Naive thymus-derived CD8-positive, alpha-beta T cell (primary cell): ENCODE results near the gene VWC2. TPM values are rescaled to one million over a fixed set of nuclear protein-coding genes. Genes with fewer than 3 reads are reported as not detected.

Experiments
- ATAC-seq, 2 donors: fragments of 150-1000 bp; cut with Tn5 transposase in 1 of 2; sonication (Bioruptor Pico), chemical (Tn5 transposase) in 1 of 2; 1 replicate in 1 of 2; 2 replicates in 1 of 2; pipeline ENCODE4 v1.10.0; 2021; ENCODE audit warnings: mild to moderate bottlenecking in 2 of 2, moderate library complexity in 2 of 2
- POLR2A ChIA-PET: fragments of 350-600 bp; sonication (Branson Sonifier 250); formaldehyde crosslinking; loops from one replicate; lab custom pipeline; 2021; ENCODE audit warnings: antibody characterized with exemption; lab: Charles Lee
- DNase-seq, 10 donors: peaks; one replicate each; pipeline versions ENCODE4 v3.0.0 to v3.0.0-alpha.2; 2020 to 2022
- H3K27ac Mint-ChIP-seq, 10 donors: one replicate each; pipeline ENCODE4 v1.8.0; 2020 to 2022; ENCODE audit warnings: mild to moderate bottlenecking in 10 of 10, mixed read lengths in 10 of 10, moderate library complexity in 4 of 10, inconsistent platforms in 1 of 10
- H3K27me3 Mint-ChIP-seq, 5 donors: one replicate each; pipeline ENCODE4 v1.8.0; 2021 to 2022; ENCODE audit warnings: mixed read lengths in 5 of 5
- H3K36me3 Mint-ChIP-seq, 3 donors: one replicate each; pipeline ENCODE4 v1.8.0; 2020 to 2022; ENCODE audit warnings: mixed read lengths in 3 of 3, mild to moderate bottlenecking in 2 of 3, inconsistent platforms in 1 of 3
- H3K4me1 Mint-ChIP-seq, 4 donors: one replicate each; pipeline ENCODE4 v1.8.0; 2021 to 2022; ENCODE audit warnings: mixed read lengths in 4 of 4
- H3K4me3 Mint-ChIP-seq, 10 donors: one replicate each; pipeline ENCODE4 v1.8.0; 2020 to 2022; ENCODE audit warnings: mild to moderate bottlenecking in 10 of 10, mixed read lengths in 10 of 10, moderate library complexity in 6 of 10, inconsistent platforms in 1 of 10
- H3K9me3 Mint-ChIP-seq, 9 donors: one replicate each; pipeline ENCODE4 v1.8.0; 2020 to 2022; ENCODE audit warnings: mixed read lengths in 9 of 9, mild to moderate bottlenecking in 3 of 9, inconsistent platforms in 1 of 9, moderate library complexity in 1 of 9
- polyA plus RNA-seq, 3 donors: library from polyadenylated mRNA; unstranded; fragments of 300-500 nt; fragmentation: Illumina TruSeq; gene quantifications; one replicate each; pipeline ENCODE4 v1.2.3, GENCODE V29; 2021
- total RNA-seq, 8 experiments: library from RNA in 2 of 8; stranded (reverse) in 2 of 8; gene quantifications; one replicate each; pipeline ENCODE4 v1.2.3 and lab custom pipeline; 2021 to 2026

VWC2 gene
- total RNA-seq (not detected), polyA plus RNA-seq (under 1 TPM in 1 of 3 donors, not detected in 2; 0.01 TPM), total RNA-seq (lab: John Stamatoyannopoulos, UW) (0 to 0.09 (median 0) reads per million in 6 experiments)

- peaks cover 0 to 7% (median 5%) of the 10 kb centered on the region in 3 donors for H3K36me3 Mint-ChIP-seq
- no peak within 1 kb of the TSS for H3K27ac Mint-ChIP-seq
- H3K9me3 Mint-ChIP-seq: peaks cover 0 to 4% (median 0%) of the 10 kb centered on the region in 9 donors
- ATAC-seq (no peak), DNase-seq (no peak)
- peaks cover 27 to 79% (median 55%) of the 10 kb centered on the region in 5 donors for H3K27me3 Mint-ChIP-seq
- peak within 1 kb of the TSS in 6 of 10 donors; percentile 19 to 80 (median 55) for H3K4me3 Mint-ChIP-seq
- POLR2A ChIA-PET: no interaction called here
- H3K4me1 Mint-ChIP-seq: peaks cover 5 to 12% (median 9%) of the 10 kb centered on the region in 4 donors
Measured at GRCh38 chr7:49773218-49773935, at the start of gene VWC2. Gene VWC2 (plus strand): TSS chr7:49773638. CDS start chr7:49775436, 1,798 bp downstream.

GRCh38 chr7:49724071-49724470 is 49.4 kb upstream of the VWC2 start:
- Mint-ChIP-seq H3K4me3 (no peak overlapping the region), H3K27me3 (peaks cover 0 to 4% (median 1%) of the 10 kb centered on the region in 5 donors), H3K4me1 (no peaks in the 10 kb centered on the region), H3K36me3 (no peaks in the 10 kb centered on the region), H3K9me3 (peaks cover 0 to 7% (median 2%) of the 10 kb centered on the region in 9 donors), H3K27ac (no peak overlapping the region)
- POLR2A ChIA-PET: no interaction called here
- DNase-seq (no peak), ATAC-seq (no peak)

- no peak for ATAC-seq
- H3K4me1 Mint-ChIP-seq: no peaks in the 10 kb centered on the region
- no peak overlapping the region for H3K4me3 Mint-ChIP-seq
- H3K36me3 Mint-ChIP-seq: no peaks in the 10 kb centered on the region
- no peak overlapping the region for H3K27ac Mint-ChIP-seq
- H3K9me3 Mint-ChIP-seq: peaks cover 0 to 9% (median 2%) of the 10 kb centered on the region in 9 donors
- DNase-seq: no peak
- peaks cover 2 to 12% (median 8%) of the 10 kb centered on the region in 5 donors for H3K27me3 Mint-ChIP-seq
- POLR2A ChIA-PET: no interaction called here
Measured at GRCh38 chr7:49731836-49732235, 41.6 kb upstream of the VWC2 start.

- Mint-ChIP-seq H3K4me1 (peaks cover 0 to 1% (median 0%) of the 10 kb centered on the region in 4 donors), H3K4me3 (no peak overlapping the region), H3K9me3 (peaks cover 0 to 2% (median 0%) of the 10 kb centered on the region in 9 donors), H3K27ac (no peak overlapping the region), H3K36me3 (no peaks in the 10 kb centered on the region), H3K27me3 (peaks cover 0 to 3% (median 0%) of the 10 kb centered on the region in 5 donors)
- POLR2A ChIA-PET: no interaction called here
- ATAC-seq: no peak
- DNase-seq: no peak
Measured at GRCh38 chr7:49762666-49763065, 10.8 kb upstream of the VWC2 start.

GRCh38 chr7:49763791-49764190 is 9.6 kb upstream of the VWC2 start:
- Mint-ChIP-seq H3K9me3 (peaks cover 0 to 4% (median 0%) of the 10 kb centered on the region in 9 donors), H3K36me3 (no peaks in the 10 kb centered on the region), H3K27ac (no peak overlapping the region), H3K4me3 (no peak overlapping the region), H3K4me1 (peaks cover 0 to 1% (median 0%) of the 10 kb centered on the region in 4 donors), H3K27me3 (peaks cover 0 to 6% (median 4%) of the 10 kb centered on the region in 5 donors)
- ATAC-seq: no peak
- POLR2A ChIA-PET: no interaction called here
- no peak for DNase-seq

- no peak for ATAC-seq
- POLR2A ChIA-PET: no interaction called here
- no peak for DNase-seq
Measured at GRCh38 chr7:49766966-49767365, 6.5 kb upstream of the VWC2 start.

GRCh38 chr7:49767719-49768118 is 5.7 kb upstream of the VWC2 start:
- no peak for ATAC-seq
- Mint-ChIP-seq H3K36me3 (peaks cover 0 to 3% (median under 1%) of the 10 kb centered on the region in 3 donors), H3K27ac (no peak overlapping the region), H3K27me3 (peaks cover 12 to 46% (median 37%) of the 10 kb centered on the region in 5 donors), H3K4me3 (no peak overlapping the region), H3K9me3 (peaks cover 0 to 4% (median 0%) of the 10 kb centered on the region in 9 donors), H3K4me1 (peaks cover 1 to 2% (median 2%) of the 10 kb centered on the region in 4 donors)
- DNase-seq: no peak
- POLR2A ChIA-PET: no interaction called here

More at GRCh38 chr7:49766966-49767365, 6.5 kb upstream of the VWC2 start:
- peaks cover 11 to 38% (median 30%) of the 10 kb centered on the region in 5 donors for H3K27me3 Mint-ChIP-seq
- peaks cover 0 to 4% (median 0%) of the 10 kb centered on the region in 9 donors for H3K9me3 Mint-ChIP-seq
- no peak overlapping the region for H3K4me3 Mint-ChIP-seq
- H3K36me3 Mint-ChIP-seq: peaks cover 0 to 3% (median 0%) of the 10 kb centered on the region in 3 donors
- H3K4me1 Mint-ChIP-seq: peaks cover 0 to 1% (median 0%) of the 10 kb centered on the region in 4 donors
- H3K27ac Mint-ChIP-seq: no peak overlapping the region

- POLR2A ChIA-PET: no interaction called here
- H3K27ac Mint-ChIP-seq: no peak overlapping the region
Measured at GRCh38 chr7:49768254-49768653, 5.2 kb upstream of the VWC2 start.

GRCh38 chr7:49768835-49769234 is 4.6 kb upstream of the VWC2 start:
- H3K9me3 Mint-ChIP-seq: peaks cover 0 to 6% (median 0%) of the 10 kb centered on the region in 9 donors
- no peak for DNase-seq
- H3K27me3 Mint-ChIP-seq: peaks cover 17 to 55% (median 43%) of the 10 kb centered on the region in 5 donors
- H3K4me3 Mint-ChIP-seq: no peak overlapping the region
- H3K27ac Mint-ChIP-seq: no peak overlapping the region
- peaks cover 5 to 8% (median 6%) of the 10 kb centered on the region in 4 donors for H3K4me1 Mint-ChIP-seq
- no peak for ATAC-seq
- H3K36me3 Mint-ChIP-seq: peaks cover 0 to 7% (median 5%) of the 10 kb centered on the region in 3 donors
- POLR2A ChIA-PET: no interaction called here

More at GRCh38 chr7:49768254-49768653, 5.2 kb upstream of the VWC2 start:
- no peak for ATAC-seq
- Mint-ChIP-seq H3K36me3 (peaks cover 0 to 7% (median 5%) of the 10 kb centered on the region in 3 donors), H3K27me3 (peaks cover 17 to 51% (median 43%) of the 10 kb centered on the region in 5 donors), H3K9me3 (peaks cover 0 to 6% (median 0%) of the 10 kb centered on the region in 9 donors), H3K4me1 (peaks cover 6 to 7% (median 7%) of the 10 kb centered on the region in 4 donors), H3K4me3 (no peak overlapping the region)
- DNase-seq: no peak

GRCh38 chr7:49769285-49769857 is 4.1 kb upstream of the VWC2 start:
- POLR2A ChIA-PET: no interaction called here
- Mint-ChIP-seq H3K27me3 (peaks cover 17 to 56% (median 43%) of the 10 kb centered on the region in 5 donors), H3K36me3 (peaks cover 0 to 7% (median 5%) of the 10 kb centered on the region in 3 donors), H3K4me3 (no peak overlapping the region), H3K4me1 (peaks cover 5 to 8% (median 6%) of the 10 kb centered on the region in 4 donors), H3K27ac (no peak overlapping the region), H3K9me3 (peaks cover 0 to 6% (median 0%) of the 10 kb centered on the region in 9 donors)
- ATAC-seq (no peak), DNase-seq (no peak)

- H3K27me3 Mint-ChIP-seq: peaks cover 19 to 67% (median 47%) of the 10 kb centered on the region in 5 donors
- ATAC-seq: no peak
Measured at GRCh38 chr7:49770838-49771237, 2.6 kb upstream of the VWC2 start.

GRCh38 chr7:49771427-49772176 is 1.8 kb upstream of the VWC2 start:
- POLR2A ChIA-PET: no interaction called here
- peaks cover 5 to 11% (median 9%) of the 10 kb centered on the region in 4 donors for H3K4me1 Mint-ChIP-seq
- H3K36me3 Mint-ChIP-seq: peaks cover 0 to 7% (median 5%) of the 10 kb centered on the region in 3 donors
- DNase-seq (no peak), ATAC-seq (no peak)
- H3K27me3 Mint-ChIP-seq: peaks cover 24 to 67% (median 51%) of the 10 kb centered on the region in 5 donors
- H3K9me3 Mint-ChIP-seq: peaks cover 0 to 6% (median 0%) of the 10 kb centered on the region in 9 donors
- H3K4me3 Mint-ChIP-seq: no peak overlapping the region
- H3K27ac Mint-ChIP-seq: no peak overlapping the region

More at GRCh38 chr7:49770838-49771237, 2.6 kb upstream of the VWC2 start:
- DNase-seq: no peak
- POLR2A ChIA-PET: no interaction called here
- Mint-ChIP-seq H3K36me3 (peaks cover 0 to 7% (median 5%) of the 10 kb centered on the region in 3 donors), H3K27ac (no peak overlapping the region), H3K4me3 (no peak overlapping the region), H3K9me3 (peaks cover 0 to 6% (median 0%) of the 10 kb centered on the region in 9 donors), H3K4me1 (peaks cover 5 to 10% (median 9%) of the 10 kb centered on the region in 4 donors)
